ENCODE measurements around the gene HNRNPM.

- TF ChIP-seq CTCF (IDR thresholded peaks at IDR 0.05), result no peak
- no peak for TF ChIP-seq EP300 (IDR thresholded peaks at IDR 0.05)
Observed at GRCh38 chr19:8512115-8512967, 67.6 kb downstream of the HNRNPM start.

All from ovary (tissue), 3 donors.